HepG2 (cell line): ENCODE measurements around the gene ANO1. TPM values are rescaled to one million over a fixed set of nuclear protein-coding genes. Genes with fewer than 3 reads are reported as not detected.

Experiments used
- ATAC-seq: fragments of 200-7000 bp; cut with Tn5 transposase; 3 replicates; pipeline ENCODE4 v1.9.1; 2020; ENCODE audit warnings: mild to moderate bottlenecking, moderate library complexity
- BruUV-seq: library from RNA; stranded (reverse); fragments of 400-500 nt; replicated peaks from 2 replicates; lab custom pipeline; 2021; lab: Mats Ljungman, UMichigan
- CTCF ChIA-PET: fragments of 300-600 bp; formaldehyde crosslinking; extraction: SDS; loops from one replicate; lab custom pipeline; 2021; ENCODE audit warnings: low total read pairs, inconsistent platforms, low intra/inter-chr PET ratio; lab: Yijun Ruan, JAX
- POLR2A ChIA-PET: fragments of 350-600 bp; sonication (Branson Sonifier 250); formaldehyde crosslinking; loops from one replicate; lab custom pipeline; 2020; ENCODE audit warnings: antibody characterized with exemption, inconsistent platforms; lab: Yijun Ruan, JAX
- DNase-seq: peaks from one replicate; pipeline ENCODE4 v3.0.0-alpha.2; 2015; ENCODE audit warnings: low spot score
- FAIRE-seq: peaks from 3 replicates; lab custom pipeline; 2011; peaks lifted over from hg19 to GRCh38; lab: Jason Lieb, UNC
- H2AFZ ChIP-seq: one replicate; pipeline ENCODE4 v1.6.1; 2011; ENCODE audit warnings: low read length, inconsistent platforms
- H3K27ac ChIP-seq: fragments of 300-600 bp; 3 replicates; pipeline ENCODE4 v1.8.0; 2011; ENCODE audit warnings: mixed run types, mild to moderate bottlenecking, mixed read lengths, low read length, inconsistent platforms; ENCODE audit not compliant: insufficient read depth; ENCODE audit errors: extremely low read length
- H3K27me3 ChIP-seq, 2 experiments: fragments of 200-600 bp in 1 of 2; 2 replicates in 1 of 2; 3 replicates in 1 of 2; pipeline versions ENCODE4 v1.6.0 to v1.8.0; 2011; ENCODE audit warnings: low read length in 2 of 2, mild to moderate bottlenecking in 2 of 2, moderate library complexity in 2 of 2, inconsistent platforms in 1 of 2; ENCODE audit not compliant: insufficient read depth in 2 of 2, control insufficient read depth in 1 of 2
- H3K36me3 ChIP-seq, 2 experiments: fragments of 200-600 bp in 1 of 2; replicated peaks in 1 of 2; 2 replicates in 1 of 2; 3 replicates in 1 of 2; pipeline versions ENCODE4 v1.5.1 to v1.8.0; 2011; ENCODE audit warnings: low read length in 2 of 2, inconsistent platforms in 1 of 2; ENCODE audit not compliant: insufficient read depth in 2 of 2, control insufficient read depth in 1 of 2
- H3K4me1 ChIP-seq: 2 replicates; pipeline ENCODE4 v1.5.1; 2012; ENCODE audit warnings: low read length, inconsistent platforms; ENCODE audit not compliant: insufficient read depth
- H3K4me2 ChIP-seq: 2 replicates; pipeline ENCODE4 v1.6.0; 2011; ENCODE audit warnings: low read depth, low read length, inconsistent platforms
- H3K4me3 ChIP-seq, 3 experiments: fragments of 200-600 bp in 1 of 3; sonication (generic), shearing (Covaris generic) in 1 of 3; replicated peaks in 1 of 3; 2 replicates each; pipeline ENCODE4 v1.5.1; 2011 to 2016; ENCODE audit warnings: low read length in 3 of 3, inconsistent platforms in 2 of 3, low read depth in 2 of 3, mild to moderate bottlenecking in 2 of 3, control low read depth in 1 of 3, mixed read lengths in 1 of 3; ENCODE audit not compliant: insufficient read depth in 1 of 3
- H3K79me2 ChIP-seq: one replicate; pipeline ENCODE4 v1.6.1; 2011; ENCODE audit warnings: low read length, inconsistent platforms; ENCODE audit not compliant: insufficient read depth
- H3K9ac ChIP-seq: 2 replicates; pipeline ENCODE4 v1.6.0; 2011; ENCODE audit warnings: mild to moderate bottlenecking, low read depth, low read length, inconsistent platforms; ENCODE audit not compliant: insufficient read depth
- H3K9me3 ChIP-seq: 2 replicates; pipeline ENCODE4 v1.5.1; 2012; ENCODE audit warnings: mild to moderate bottlenecking, low read length
- H4K20me1 ChIP-seq: 2 replicates; pipeline ENCODE4 v1.6.0; 2011; ENCODE audit warnings: inconsistent platforms, mild to moderate bottlenecking, low read length, moderate library complexity; ENCODE audit not compliant: insufficient read depth
- AGO2 ChIP-seq: fragments of 200-400 bp; formaldehyde crosslinking; optimal IDR thresholded peaks from 2 replicates; pipeline ENCODE3; 2017; ENCODE audit warnings: mild to moderate bottlenecking, low read depth, low read length, moderate library complexity
- BHLHE40 ChIP-seq: IDR thresholded peaks from 2 replicates; pipeline ENCODE4 v1.6.1; 2011; ENCODE audit warnings: low read length, improper control_type of control experiment
- HDAC2 ChIP-seq: sonication (generic); formaldehyde crosslinking; IDR thresholded peaks from 2 replicates; pipeline ENCODE4 v1.4.0; 2020; ENCODE audit warnings: missing genetic modification reagents
- HIVEP1 ChIP-seq: sonication (generic); formaldehyde crosslinking; IDR thresholded peaks from 2 replicates; pipeline ENCODE4 v1.4.0; 2020; ENCODE audit warnings: mild to moderate bottlenecking, missing genetic modification reagents
- MTA1 ChIP-seq: sonication (generic); formaldehyde crosslinking; IDR thresholded peaks from 2 replicates; pipeline ENCODE4 v1.4.0; 2020; ENCODE audit warnings: missing genetic modification reagents, mild to moderate bottlenecking, borderline replicate concordance
- NFE2L1 ChIP-seq: sonication (generic); formaldehyde crosslinking; IDR thresholded peaks from 2 replicates; pipeline ENCODE4 v1.4.0; 2020; ENCODE audit warnings: missing genetic modification reagents, mild to moderate bottlenecking, borderline replicate concordance
- POLR2G ChIP-seq: fragments of 200-400 bp; formaldehyde crosslinking; IDR thresholded peaks from 2 replicates; pipeline ENCODE4 v1.6.1; 2018; ENCODE audit warnings: mild to moderate bottlenecking, low read depth, low read length, moderate library complexity
- RBFOX2 ChIP-seq: fragments of 200-400 bp; formaldehyde crosslinking; IDR thresholded peaks from 2 replicates; pipeline ENCODE4 v1.6.1; 2017; ENCODE audit warnings: low read depth, mild to moderate bottlenecking, low read length
- SMYD3 ChIP-seq: sonication (generic); formaldehyde crosslinking; IDR thresholded peaks from 2 replicates; pipeline ENCODE4 v1.8.1; 2023; ENCODE audit warnings: mild to moderate bottlenecking, missing genetic modification reagents
- U2AF2 ChIP-seq: fragments of 200-400 bp; formaldehyde crosslinking; IDR thresholded peaks from 2 replicates; pipeline ENCODE4 v1.6.1; 2017; ENCODE audit warnings: low read depth, mild to moderate bottlenecking, low read length
- ZC3H4 ChIP-seq: sonication (generic); formaldehyde crosslinking; IDR thresholded peaks from 2 replicates; pipeline ENCODE4 v1.4.0; 2020; ENCODE audit warnings: missing genetic modification reagents, borderline replicate concordance
- ZFP1 ChIP-seq: IDR thresholded peaks from 2 replicates; pipeline ENCODE4 v1.6.1; 2016
- ZNF234 ChIP-seq: sonication (generic); formaldehyde crosslinking; conservative IDR thresholded peaks from 2 replicates; pipeline ENCODE4 v1.5.1; 2020; ENCODE audit warnings: mild to moderate bottlenecking, missing genetic modification reagents
- WGBS: methylation state at CpG from one replicate; pipeline ENCODE4 v1.1.6; 2017; ENCODE audit warnings: low lambda C conversion rate; 5-methylcytosine and 5-hydroxymethylcytosine counted together
- in situ Hi-C: cut with HindIII; loops from 2 replicates; pipeline ENCODE4 v1.10.0; 2017; ENCODE audit warnings: low pct_unique_long_range_greater_than_20kb; ENCODE audit not compliant: extremely low pct_ligation_motif_present
- intact Hi-C: fragments of 100-400 bp; cut with micrococcal nuclease; formaldehyde crosslinking; loops from one replicate; pipeline ENCODE4 v1.10.0; 2022; ENCODE audit not compliant: unreplicated experiment
- polyA plus RNA-seq, 8 experiments: library from polyadenylated mRNA; depleted of rRNA in 3 of 8; stranded (reverse) in 7 of 8; unstranded in 1 of 8; fragments of >200 nt; fragmentation: Illumina TruSeq in 4 of 8; extraction: Trizol in 4 of 8; gene quantifications; 2 replicates each; pipeline versions ENCODE4 v1.2.1 to v1.2.3, GENCODE V29; 2011 to 2016; ENCODE audit warnings: low read depth in 4 of 8, missing spikeins in 1 of 8, mixed read lengths in 1 of 8; ENCODE audit not compliant: insufficient read depth in 1 of 8
- total RNA-seq, 5 experiments: library from RNA; depleted of rRNA; stranded (reverse); fragments of >200 nt; fragmentation: Illumina TruSeq; extraction: Trizol; gene quantifications; 2 replicates each; pipeline ENCODE4 v1.2.3, GENCODE V29; 2016; ENCODE audit warnings: low read depth in 1 of 5
- TF ChIP-seq, protein P1 (sequence below): sonication (generic); formaldehyde crosslinking; conservative IDR thresholded peaks from 2 replicates; pipeline ENCODE4 v1.8.1; 2023; ENCODE audit warnings: missing genetic modification reagents
- TF ChIP-seq, protein P2 (sequence below): sonication (generic); formaldehyde crosslinking; IDR thresholded peaks from 2 replicates; pipeline ENCODE4 v1.9.0; 2022; ENCODE audit warnings: low read depth, missing genetic modification reagents

Gene ANO1
- total and polyA plus RNA-seq, 2 of the 13 experiments (the other 11 are each of a cell fraction or from before 2014, with no cell fraction given), result not detected

DNA sequence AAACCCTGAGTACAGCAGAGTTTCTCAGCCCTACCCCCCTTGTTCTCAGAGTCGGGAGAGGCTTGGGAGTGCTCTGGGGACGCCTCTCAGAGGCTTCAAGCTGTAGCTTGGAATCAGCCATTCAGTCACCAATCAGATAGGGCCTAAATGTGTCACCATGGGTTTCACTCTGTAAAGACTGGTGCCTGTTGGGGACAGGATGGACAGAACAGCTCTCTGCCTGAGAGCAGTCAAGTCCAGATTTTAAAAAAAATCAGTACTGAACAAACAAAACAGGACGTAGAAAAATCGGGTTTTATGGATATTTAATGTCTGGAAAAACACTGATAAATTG is 126.3 kb downstream of the ANO1 start:
- H3K27me3 ChIP-seq, result no peaks in the 10 kb centered on the region; a peak in 1 of 5 replicates
- no peak overlapping the region for H2AFZ ChIP-seq
- no peak for DNase-seq
- ATAC-seq, result no peak; the same call in 2 of the 3 replicates
- ChIA-PET POLR2A (interaction anchor here (0.8 to 2.7 kb wide), 2 partner anchors 8 to 529 kb away, joined by 3 to 14 read pairs; partner anchors contain the start of gene LTO1), CTCF (no interaction called here)
- H3K9me3 ChIP-seq, result peaks cover 11% of the 10 kb centered on the region
- 35% methylated on average over 4 of the region's 4 CpGs for WGBS
- FAIRE-seq, result no peak
- peak overlapping the region; percentile 88 for H3K27ac ChIP-seq
- H3K9ac ChIP-seq, result peak overlapping the region; percentile 97
- in situ Hi-C loops, result no loop called here
- peaks cover 19% of the 10 kb centered on the region for H3K4me1 ChIP-seq
- peaks cover 17% of the 10 kb centered on the region; the same call in 1 of the 2 replicates for H4K20me1 ChIP-seq
- peak overlapping the region; percentile 78 to 90 (median 84) for H3K4me3 ChIP-seq
- intact Hi-C loops, result loop anchor here (10.0 kb wide), 1 partner anchor 70 kb away; the partner anchor contains the start of gene PPFIA1
- TF ChIP-seq, protein P1, sequence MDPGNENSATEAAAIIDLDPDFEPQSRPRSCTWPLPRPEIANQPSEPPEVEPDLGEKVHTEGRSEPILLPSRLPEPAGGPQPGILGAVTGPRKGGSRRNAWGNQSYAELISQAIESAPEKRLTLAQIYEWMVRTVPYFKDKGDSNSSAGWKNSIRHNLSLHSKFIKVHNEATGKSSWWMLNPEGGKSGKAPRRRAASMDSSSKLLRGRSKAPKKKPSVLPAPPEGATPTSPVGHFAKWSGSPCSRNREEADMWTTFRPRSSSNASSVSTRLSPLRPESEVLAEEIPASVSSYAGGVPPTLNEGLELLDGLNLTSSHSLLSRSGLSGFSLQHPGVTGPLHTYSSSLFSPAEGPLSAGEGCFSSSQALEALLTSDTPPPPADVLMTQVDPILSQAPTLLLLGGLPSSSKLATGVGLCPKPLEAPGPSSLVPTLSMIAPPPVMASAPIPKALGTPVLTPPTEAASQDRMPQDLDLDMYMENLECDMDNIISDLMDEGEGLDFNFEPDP, result 0 out of 2 replicates have a peak, but pooled peaks have one; percentile 4
- TF ChIP-seq U2AF2, result no peak
- peak overlapping the region; percentile 91 for H3K4me2 ChIP-seq
- H3K79me2 ChIP-seq, result peaks cover 20% of the 10 kb centered on the region
- BruUV-seq, result no TSS peak
- H3K36me3 ChIP-seq, result peaks cover 9 to 23% of the 10 kb centered on the region in 2 experiments; a peak in 4 of 5 replicates

DNA sequence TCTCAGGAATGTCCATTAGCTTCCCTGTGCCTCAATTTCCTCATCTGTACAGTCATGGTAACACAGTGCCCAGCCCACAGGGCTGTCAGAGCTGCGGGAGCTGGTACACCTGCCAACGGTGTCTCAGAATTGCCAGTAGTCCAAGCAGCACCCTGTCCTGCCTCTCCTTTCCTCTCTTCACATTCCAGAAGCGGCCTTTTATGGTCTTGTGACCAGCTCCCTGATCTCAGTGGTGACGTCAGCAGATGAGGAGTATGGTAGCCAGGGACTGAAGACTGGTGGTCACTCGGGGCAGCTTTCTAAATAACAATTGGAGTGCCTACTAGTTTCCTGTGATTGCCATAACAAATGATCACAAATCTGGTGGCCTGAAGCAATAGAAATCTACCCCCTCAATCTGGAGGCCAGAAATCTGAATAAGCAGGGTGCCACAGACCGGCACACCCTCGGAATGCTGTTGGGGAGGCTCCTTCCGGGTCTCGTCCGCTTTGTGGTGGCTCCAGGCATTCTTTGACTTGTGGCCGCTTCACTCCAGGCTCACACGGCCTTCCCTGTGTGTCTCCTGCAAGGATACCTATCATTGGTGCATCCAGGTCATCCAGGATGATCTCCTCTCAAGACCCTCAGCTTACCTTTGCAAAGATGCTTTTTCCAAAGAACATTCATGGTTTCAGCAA is 127.1 kb downstream of the ANO1 start:
- CTCF ChIA-PET, result no interaction called here
- BruUV-seq, result no TSS peak
- TF ChIP-seq NFE2L1 (CRISPR knock-in tag) (no peak), ZFP1 (no peak), MTA1 (no peak), ZC3H4 (CRISPR knock-in tag) (0 out of 2 replicates have a peak, but pooled peaks have one; percentile 42), HIVEP1 (CRISPR knock-in tag) (no peak), AGO2 (peak; percentile 40), HDAC2 (CRISPR knock-in tag) (no peak), ZNF234 (CRISPR knock-in tag) (no peak), RBFOX2 (peak; percentile 50), BHLHE40 (no peak), POLR2G (peak; percentile 39; the same call in 1 of the 2 replicates), SMYD3 (CRISPR knock-in tag) (no peak)
- TF ChIP-seq, protein P2, sequence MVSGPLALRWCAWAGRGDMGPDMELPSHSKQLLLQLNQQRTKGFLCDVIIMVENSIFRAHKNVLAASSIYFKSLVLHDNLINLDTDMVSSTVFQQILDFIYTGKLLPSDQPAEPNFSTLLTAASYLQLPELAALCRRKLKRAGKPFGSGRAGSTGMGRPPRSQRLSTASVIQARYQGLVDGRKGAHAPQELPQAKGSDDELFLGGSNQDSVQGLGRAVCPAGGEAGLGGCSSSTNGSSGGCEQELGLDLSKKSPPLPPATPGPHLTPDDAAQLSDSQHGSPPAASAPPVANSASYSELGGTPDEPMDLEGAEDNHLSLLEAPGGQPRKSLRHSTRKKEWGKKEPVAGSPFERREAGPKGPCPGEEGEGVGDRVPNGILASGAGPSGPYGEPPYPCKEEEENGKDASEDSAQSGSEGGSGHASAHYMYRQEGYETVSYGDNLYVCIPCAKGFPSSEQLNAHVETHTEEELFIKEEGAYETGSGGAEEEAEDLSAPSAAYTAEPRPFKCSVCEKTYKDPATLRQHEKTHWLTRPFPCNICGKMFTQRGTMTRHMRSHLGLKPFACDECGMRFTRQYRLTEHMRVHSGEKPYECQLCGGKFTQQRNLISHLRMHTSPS (CRISPR knock-in tag), result no peak

More for the DNA sequence above, 127.1 kb downstream of the ANO1 start:
- no peaks in the 10 kb centered on the region; a peak in 1 of 5 replicates for H3K27me3 ChIP-seq
- intact Hi-C loops (loop anchor here (10.0 kb wide), 1 partner anchor 70 kb away; the partner anchor contains the start of gene PPFIA1), in situ Hi-C loops (no loop called here)
- WGBS, result 90% methylated on average over 8 of the region's 12 CpGs
- H3K36me3 ChIP-seq, result peaks cover 9 to 23% of the 10 kb centered on the region in 2 experiments; a peak in 4 of 5 replicates
- H3K9me3 ChIP-seq, result peaks cover 9% of the 10 kb centered on the region
- no peak overlapping the region for H2AFZ ChIP-seq
- peaks cover 19% of the 10 kb centered on the region for H3K4me1 ChIP-seq
- H3K4me3 ChIP-seq, result peak overlapping the region in 1 of 3 experiments; percentile 84; a peak in 3 of 6 replicates
- H3K4me2 ChIP-seq, result peak overlapping the region; percentile 91
- peaks cover 20% of the 10 kb centered on the region for H3K79me2 ChIP-seq
- FAIRE-seq (no peak), DNase-seq (no peak), ATAC-seq (no peak)
- peak overlapping the region; percentile 97; the same call in 1 of the 2 replicates for H3K9ac ChIP-seq
- H4K20me1 ChIP-seq, result peaks cover 17% of the 10 kb centered on the region; the same call in 1 of the 2 replicates
- POLR2A ChIA-PET, result interaction anchor here (2.7 kb wide), 1 partner anchor 7 kb away, joined by 14 read pairs; no protein-coding TSS in a partner anchor
- H3K27ac ChIP-seq, result no peak overlapping the region
